HG02588 (cell line): ENCODE results near the gene DLK1.

Source experiments
- ATAC-seq: cut with Tn5 transposase; IDR thresholded peaks from one replicate; pipeline ENCODE4 v1.9.1; 2021; ENCODE audit warnings: mild to moderate bottlenecking, moderate library complexity; ENCODE audit not compliant: unreplicated experiment

Gene DLK1

GRCh38 chr14:100776681-100777365, 50.1 kb downstream of the DLK1 start:
- no peak for ATAC-seq

GRCh38 chr14:100777366-100777817, 50.7 kb downstream of the DLK1 start:
- ATAC-seq, result no peak

- no peak for ATAC-seq
Measured at GRCh38 chr14:100777818-100778525, 51.3 kb downstream of the DLK1 start.

GRCh38 chr14:100778526-100778882, 51.8 kb downstream of the DLK1 start:
- no peak for ATAC-seq

GRCh38 chr14:100778951-100779690, 52.4 kb downstream of the DLK1 start:
- no peak for ATAC-seq

GRCh38 chr14:100779691-100780080, 53.0 kb downstream of the DLK1 start:
- ATAC-seq, result no peak

- no peak for ATAC-seq
Measured at GRCh38 chr14:100780246-100780645, 53.6 kb downstream of the DLK1 start.

GRCh38 chr14:100780646-100781355, 54.1 kb downstream of the DLK1 start:
- ATAC-seq, result no peak

GRCh38 chr14:100781952-100782351, 55.3 kb downstream of the DLK1 start:
- no peak for ATAC-seq

GRCh38 chr14:100782516-100783320, 56.0 kb downstream of the DLK1 start:
- no peak for ATAC-seq

GRCh38 chr14:100783630-100784370, 57.1 kb downstream of the DLK1 start:
- no peak for ATAC-seq

GRCh38 chr14:100784523-100785337, 58.0 kb downstream of the DLK1 start:
- ATAC-seq, result no peak

- ATAC-seq, result no peak
Measured at GRCh38 chr14:100785338-100785615, 58.6 kb downstream of the DLK1 start.

GRCh38 chr14:100785626-100786025, 58.9 kb downstream of the DLK1 start:
- no peak for ATAC-seq

- ATAC-seq, result no peak
Measured at GRCh38 chr14:100786131-100786530, 59.4 kb downstream of the DLK1 start.

- no peak for ATAC-seq
Measured at GRCh38 chr14:100786576-100787219, 60.0 kb downstream of the DLK1 start.

GRCh38 chr14:100787659-100788058, 61.0 kb downstream of the DLK1 start:
- ATAC-seq, result no peak
